Head of caudate nucleus (tissue), 42 donors: ENCODE results near the gene BOD1L1.
A peak's percentile ranks its signal among the peaks of the same experiment; 100 is the strongest.
"Not testable (repeated sequence)": the region's sequence is repeated elsewhere in the genome, so short reads cannot be mapped to it uniquely, and the experiment has no call there.

Source experiments
- DNase-seq, 42 donors: peaks; one replicate each; pipeline versions ENCODE4 v3.0.0 to v3.0.0-alpha.2; 2020 to 2021; ENCODE audit warnings: mixed read lengths in 7 of 42
- intact Hi-C: fragments of 100-400 bp; cut with DNase I; formaldehyde crosslinking; loops from one replicate; pipeline ENCODE4 v1.15.0; 2022

Gene BOD1L1

GRCh38 chr4:13567125-13567524 lies 60.4 kb downstream of the BOD1L1 start:
- intact Hi-C loops, result no loop called here
- no peak for DNase-seq

- intact Hi-C loops, result no loop called here
Measured at GRCh38 chr4:13562876-13563275, 64.6 kb downstream of the BOD1L1 start.

DNA sequence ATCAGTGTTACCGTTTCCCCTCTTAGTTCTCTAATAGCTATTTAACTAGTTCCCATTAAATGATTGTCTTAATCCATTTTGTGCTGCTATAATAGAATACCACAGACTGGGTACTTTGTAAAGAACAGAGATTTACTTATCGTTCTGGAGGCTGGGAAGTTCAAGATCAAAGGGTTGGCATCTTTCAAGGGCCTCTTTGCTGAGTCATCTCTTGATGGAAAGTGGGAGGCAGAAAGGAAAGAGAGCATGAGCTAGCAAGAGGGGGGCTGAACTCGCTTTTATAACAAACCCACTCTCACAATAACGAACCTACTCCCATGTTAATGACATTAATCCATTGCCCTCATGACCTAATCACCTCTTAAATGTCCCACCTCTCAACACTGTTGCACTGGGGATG lies 65.9 kb downstream of the BOD1L1 start:
- intact Hi-C loops, result no loop called here
- no peak for DNase-seq

More at GRCh38 chr4:13562876-13563275, 64.6 kb downstream of the BOD1L1 start:
- no peak for DNase-seq

DNA sequence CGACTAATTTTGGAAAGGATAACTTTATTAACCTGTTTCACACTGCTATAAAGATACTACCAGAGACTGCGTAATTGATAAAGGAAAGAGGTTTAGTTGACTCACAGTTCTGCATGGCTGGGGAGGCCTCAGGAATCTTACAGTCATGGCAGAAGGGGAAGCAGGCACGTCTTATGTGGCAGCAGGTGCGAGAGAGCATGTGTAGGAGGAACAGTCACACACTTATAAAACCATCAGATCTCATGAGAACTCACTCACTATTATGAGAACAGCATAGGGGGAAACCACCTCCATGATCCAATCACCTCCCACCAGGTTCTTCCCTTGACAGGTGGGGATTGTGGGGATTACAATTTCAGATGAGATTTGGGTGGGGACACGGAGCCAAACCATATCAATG lies 67.4 kb downstream of the BOD1L1 start:
- intact Hi-C loops, DNase-seq: not testable (repeated sequence)

GRCh38 chr4:13559413-13559812 lies 68.1 kb downstream of the BOD1L1 start:
- intact Hi-C loops, result no loop called here
- DNase-seq, result no peak

GRCh38 chr4:13558881-13559280 lies 68.6 kb downstream of the BOD1L1 start:
- intact Hi-C loops, result no loop called here
- no peak for DNase-seq

- intact Hi-C loops, result no loop called here
- DNase-seq, result no peak
Measured at GRCh38 chr4:13555325-13555724, 72.2 kb downstream of the BOD1L1 start.

DNA sequence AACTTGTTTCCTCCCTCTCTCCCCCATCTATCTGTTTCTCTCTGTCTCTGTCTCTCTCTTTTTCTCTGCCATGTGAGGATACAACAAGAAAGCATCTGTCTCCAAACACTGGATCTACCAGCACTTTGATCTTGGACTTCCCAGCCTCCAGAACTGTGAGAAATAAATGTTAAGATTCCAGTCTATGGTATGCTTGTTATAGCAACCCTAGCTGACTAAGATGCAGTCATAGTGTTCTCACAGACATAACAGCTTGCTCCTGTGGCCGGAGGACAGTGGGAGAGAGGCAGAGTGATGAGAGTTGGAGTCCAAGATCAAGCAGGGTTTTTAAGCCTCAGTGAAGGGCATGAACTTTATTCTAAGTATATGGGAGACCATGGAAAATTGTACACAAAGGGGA lies 74.4 kb downstream of the BOD1L1 start:
- intact Hi-C loops, result no loop called here
- DNase-seq, result no peak

DNA sequence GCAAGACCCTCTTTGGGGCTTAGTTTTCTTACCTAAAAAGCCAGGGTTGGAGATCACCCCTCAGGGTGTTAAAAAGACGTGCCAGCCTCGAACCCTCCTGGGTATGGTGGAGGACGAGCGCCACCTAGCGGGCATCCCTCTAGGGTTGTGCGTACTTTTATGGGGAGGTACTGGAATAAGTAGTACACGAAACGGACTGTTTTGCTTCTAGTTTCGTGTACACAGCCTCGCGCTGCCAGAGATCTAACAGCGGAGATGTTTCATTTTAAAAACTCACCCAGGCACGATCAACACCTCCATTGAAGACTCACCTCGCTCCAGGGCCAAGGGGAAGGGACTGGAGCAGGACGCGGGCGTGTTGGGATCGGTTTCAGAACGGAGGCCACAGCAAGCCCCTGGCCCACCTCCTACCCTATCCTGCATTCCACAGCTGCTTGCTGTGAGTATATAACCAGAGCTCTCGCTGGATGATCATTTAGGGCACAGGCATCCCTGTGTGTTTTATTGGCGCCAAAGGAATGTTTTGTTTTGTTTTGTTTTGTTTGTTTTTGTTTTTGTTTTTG lies 78.5 kb downstream of the BOD1L1 start:
- intact Hi-C loops, result loop anchor here (5.0 kb wide), 1 partner anchor 697 kb away; no protein-coding TSS in a partner anchor
- DNase-seq, result peak in 41 of 42 donors; percentile 46 to 93 (median 78)

DNA sequence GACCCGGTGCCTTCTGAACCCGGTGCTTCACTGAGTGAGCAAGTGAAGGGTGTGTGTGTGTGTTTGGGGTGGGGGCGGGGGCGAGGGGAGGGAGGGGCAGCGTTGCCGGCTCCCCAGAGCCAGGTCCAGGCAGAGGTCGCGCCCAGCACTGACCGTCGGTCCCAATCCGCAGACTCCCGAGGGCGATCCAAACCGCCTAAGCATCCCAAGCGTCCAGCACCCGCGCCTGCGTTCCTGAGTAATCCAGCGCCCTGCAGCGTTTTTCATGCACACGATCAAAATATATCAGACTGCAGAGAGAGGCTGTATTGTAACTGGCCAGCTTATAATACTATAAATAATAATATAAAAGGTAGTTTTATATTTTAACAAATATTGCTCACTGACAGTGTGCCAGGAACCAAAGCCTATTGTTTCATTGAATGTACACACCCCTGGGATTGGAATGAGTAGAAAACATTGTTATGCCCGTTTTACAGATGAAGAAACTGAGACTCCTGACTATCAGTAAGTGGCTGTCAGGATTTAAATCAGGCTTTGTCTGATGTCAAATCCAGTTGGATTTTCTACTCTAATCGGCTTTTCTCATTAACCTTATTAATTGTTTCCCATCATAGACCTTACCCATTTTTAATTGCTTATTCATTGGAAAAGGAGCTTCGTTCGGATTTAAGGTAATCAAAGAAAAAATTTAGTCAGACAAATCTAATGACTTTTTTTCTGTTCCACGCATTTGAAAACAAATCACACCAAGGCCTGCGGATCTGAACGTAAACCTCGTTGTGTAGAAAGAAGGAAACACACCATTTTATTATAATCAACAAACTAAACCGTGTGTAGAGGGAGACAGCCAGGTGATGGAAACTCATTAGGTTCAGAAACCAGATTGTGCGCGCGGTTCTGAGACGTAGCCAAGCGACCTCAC lies 79.2 kb downstream of the BOD1L1 start:
- DNase-seq, result no peak
- intact Hi-C loops, result loop anchor here (5.0 kb wide), 1 partner anchor 696 kb away; no protein-coding TSS in a partner anchor

- intact Hi-C loops, result loop anchor here (5.0 kb wide), 1 partner anchor 695 kb away; no protein-coding TSS in a partner anchor
- DNase-seq, result no peak
Measured at GRCh38 chr4:13547485-13548041, 80.0 kb downstream of the BOD1L1 start.

- no peak for DNase-seq
- intact Hi-C loops, result loop anchor here (5.0 kb wide), 1 partner anchor 695 kb away; no protein-coding TSS in a partner anchor
Measured at GRCh38 chr4:13546941-13547484, 80.5 kb downstream of the BOD1L1 start.

DNA sequence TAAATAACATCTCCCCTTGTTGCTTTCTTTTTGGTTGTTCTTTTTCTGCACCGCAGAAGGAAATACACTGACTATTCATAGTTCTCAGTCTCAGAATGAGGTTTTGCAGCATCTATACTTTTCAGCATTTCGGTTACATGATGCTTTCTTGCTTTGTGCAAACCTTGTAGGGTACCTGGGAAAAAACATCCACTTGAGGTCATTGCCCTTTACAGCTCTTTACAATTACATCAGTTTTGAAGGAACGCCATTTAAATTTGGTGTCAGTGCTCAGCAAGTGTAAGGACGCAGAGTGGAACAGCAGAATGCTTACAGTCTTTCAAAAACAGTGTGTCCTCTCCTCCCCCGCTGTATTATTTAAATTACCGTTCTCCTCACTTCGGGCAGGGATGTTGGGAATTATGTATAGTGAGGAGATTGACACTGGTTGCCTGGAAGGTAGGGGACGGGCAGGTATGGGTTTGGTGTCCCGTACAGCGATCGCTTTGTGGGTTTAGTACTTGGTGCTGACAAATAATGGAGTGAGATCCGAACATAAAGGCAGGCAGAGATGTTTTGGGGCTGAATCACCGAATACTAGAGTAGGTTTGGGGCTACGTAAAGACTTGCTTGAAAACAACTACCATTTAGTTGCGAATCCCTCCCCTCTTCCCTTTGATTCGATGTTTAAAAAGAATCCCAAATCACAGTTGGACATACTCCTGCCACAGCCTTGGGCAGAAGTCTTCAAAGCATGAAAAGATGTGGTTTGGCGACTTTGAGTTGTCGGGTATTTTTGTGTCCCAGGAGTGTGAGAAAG lies 81.2 kb downstream of the BOD1L1 start:
- intact Hi-C loops, result loop anchor here (5.0 kb wide), 1 partner anchor 694 kb away; no protein-coding TSS in a partner anchor
- DNase-seq, result no peak

GRCh38 chr4:13545394-13545808 lies 82.1 kb downstream of the BOD1L1 start:
- intact Hi-C loops, result loop anchor here (5.0 kb wide), 1 partner anchor 693 kb away; no protein-coding TSS in a partner anchor
- no peak for DNase-seq

DNA sequence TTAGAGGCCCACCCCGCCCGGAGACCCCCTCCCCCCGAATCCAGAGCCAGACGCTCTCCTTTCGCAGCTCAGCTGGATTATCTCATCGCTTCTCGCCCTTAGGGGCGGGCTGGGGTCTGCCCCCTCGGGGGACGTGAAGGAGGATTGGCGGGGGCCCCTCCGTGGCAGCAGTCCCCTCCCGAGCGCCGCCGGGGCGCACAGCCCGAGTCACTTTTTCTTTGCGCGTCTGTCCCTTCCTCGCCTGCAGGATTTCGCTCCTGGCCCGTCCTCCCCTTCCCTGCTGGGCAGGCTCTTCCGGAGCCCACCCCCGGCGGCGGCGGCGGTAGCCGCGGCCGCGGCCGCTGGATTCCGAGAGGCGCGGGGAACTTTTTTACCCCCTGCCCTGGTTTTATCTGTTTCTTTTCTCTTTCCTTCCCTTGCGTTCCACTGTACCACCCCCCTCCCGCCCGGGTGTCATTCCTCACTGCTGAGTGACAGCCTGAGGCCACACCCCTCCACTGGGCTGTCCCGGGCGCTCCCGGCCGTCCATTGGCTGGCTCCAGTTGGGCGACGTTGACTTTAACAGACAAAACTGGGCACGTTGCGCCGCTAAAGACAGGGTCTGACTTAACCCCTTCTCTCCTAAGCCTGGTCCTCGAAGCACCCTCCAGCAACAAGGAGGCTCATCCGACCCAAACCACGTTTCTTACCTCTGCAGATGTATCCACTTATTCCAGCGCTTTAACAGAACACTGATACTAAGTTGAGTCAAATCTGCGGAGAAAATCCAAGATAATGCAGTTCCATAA lies 82.7 kb downstream of the BOD1L1 start:
- DNase-seq, result peak in 34 of 42 donors; percentile 14 to 77 (median 46)
- intact Hi-C loops, result loop anchor here (5.0 kb wide), 1 partner anchor 692 kb away; no protein-coding TSS in a partner anchor

DNA sequence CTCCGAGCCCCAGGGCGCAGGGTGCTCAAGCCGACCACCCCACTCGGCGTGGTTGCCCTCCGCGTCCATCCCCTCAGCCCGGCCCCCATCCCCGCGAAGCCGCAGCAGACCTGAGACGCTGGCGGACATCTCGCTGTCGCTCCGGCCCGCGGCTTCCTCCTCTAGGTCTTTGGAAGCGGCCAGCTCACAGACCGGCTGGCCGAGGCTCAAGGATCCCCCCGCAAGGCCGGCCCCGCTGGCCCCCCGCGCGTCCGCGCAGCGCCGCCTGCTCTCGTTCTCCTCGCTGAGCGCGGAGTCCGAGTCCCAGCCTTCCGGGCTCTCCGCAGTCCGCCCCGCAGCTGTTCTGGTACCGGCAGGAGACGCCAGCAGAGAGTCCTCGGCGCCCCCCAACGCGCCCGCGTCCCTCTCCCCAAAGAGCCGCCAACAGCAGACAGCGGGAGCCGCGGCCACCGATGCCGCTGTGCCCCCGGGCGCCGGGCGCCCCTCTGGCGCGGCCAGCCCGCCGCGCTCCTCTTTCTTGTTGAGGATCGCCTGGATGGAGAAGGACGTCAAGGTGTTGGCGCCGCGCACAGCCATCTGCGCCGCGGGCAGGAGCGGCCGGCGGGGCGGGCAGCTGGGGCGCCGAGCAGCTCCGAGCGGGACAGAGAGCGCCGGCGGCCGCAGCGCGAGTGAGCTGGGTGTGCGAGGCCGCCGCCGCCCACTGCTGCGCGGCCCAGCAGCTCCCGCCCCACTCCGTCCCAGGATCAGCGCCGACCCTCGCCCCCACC lies 83.5 kb downstream of the BOD1L1 start, which contains the start of gene NKX3-2:
Gene NKX3-2 (minus strand): TSS at position 670 of the 767 bp plus-strand sequence. CDS start 94 bp downstream, at position 576.
- intact Hi-C loops, result no loop called here
- no peak for DNase-seq
